GM21619 (cell line): ENCODE data around the gene LRRC32.

Experiments used
- ATAC-seq: cut with Tn5 transposase; IDR thresholded peaks from one replicate; pipeline ENCODE4 v1.9.1; 2021; ENCODE audit not compliant: unreplicated experiment

Gene LRRC32

GRCh38 chr11:76664578-76665061 lies 5.9 kb downstream of the LRRC32 start:
- no peak for ATAC-seq

- ATAC-seq: no peak
Observed at GRCh38 chr11:76663912-76664440, 6.6 kb downstream of the LRRC32 start.

GRCh38 chr11:76663486-76663810 lies 7.1 kb downstream of the LRRC32 start:
- ATAC-seq: no peak

- ATAC-seq: no peak
Observed at GRCh38 chr11:76662656-76663485, 7.7 kb downstream of the LRRC32 start.

- ATAC-seq: no peak
Observed at GRCh38 chr11:76661834-76662434, 8.6 kb downstream of the LRRC32 start.

GRCh38 chr11:76661306-76661751 lies 9.2 kb downstream of the LRRC32 start:
- ATAC-seq: no peak

GRCh38 chr11:76660533-76661305 lies 9.8 kb downstream of the LRRC32 start:
- ATAC-seq: no peak

- no peak for ATAC-seq
Observed at GRCh38 chr11:76659672-76660532, 10.6 kb downstream of the LRRC32 start.

- no peak for ATAC-seq
Observed at GRCh38 chr11:76658651-76659650, 11.6 kb downstream of the LRRC32 start.

- ATAC-seq: no peak
Observed at GRCh38 chr11:76658231-76658630, 12.3 kb downstream of the LRRC32 start.

GRCh38 chr11:76657187-76658170 lies 13.1 kb downstream of the LRRC32 start:
- ATAC-seq: no peak

GRCh38 chr11:76656571-76657081 lies 13.9 kb downstream of the LRRC32 start:
- ATAC-seq: no peak

- ATAC-seq: no peak
Observed at GRCh38 chr11:76656050-76656531, 14.5 kb downstream of the LRRC32 start.

- no peak for ATAC-seq
Observed at GRCh38 chr11:76655501-76656049, 15.0 kb downstream of the LRRC32 start.

GRCh38 chr11:76654980-76655379 lies 15.6 kb downstream of the LRRC32 start:
- ATAC-seq: no peak

GRCh38 chr11:76654298-76654851 lies 16.2 kb downstream of the LRRC32 start:
- ATAC-seq: no peak

GRCh38 chr11:76653674-76654284 lies 16.8 kb downstream of the LRRC32 start:
- ATAC-seq: no peak
